Upper lobe of left lung (tissue), 4 donors: ENCODE data around the gene TNRC6C.

ENCODE experiments used
- CTCF ChIP-seq, 6 experiments: fragments of 450-650 bp in 4 of 6; fragments of 200-600 bp in 2 of 6; sonication (generic) in 2 of 6; IDR thresholded peaks; one replicate each; pipeline ENCODE4 v1.5.1; 2016 to 2019; ENCODE audit warnings: antibody characterized with exemption in 6 of 6
- POLR2AphosphoS5 ChIP-seq, 2 donors: sonication (generic); formaldehyde crosslinking; IDR thresholded peaks; one replicate each; pipeline ENCODE4 v1.5.1; 2017; ENCODE audit warnings: antibody characterized with exemption in 2 of 2

DNA sequence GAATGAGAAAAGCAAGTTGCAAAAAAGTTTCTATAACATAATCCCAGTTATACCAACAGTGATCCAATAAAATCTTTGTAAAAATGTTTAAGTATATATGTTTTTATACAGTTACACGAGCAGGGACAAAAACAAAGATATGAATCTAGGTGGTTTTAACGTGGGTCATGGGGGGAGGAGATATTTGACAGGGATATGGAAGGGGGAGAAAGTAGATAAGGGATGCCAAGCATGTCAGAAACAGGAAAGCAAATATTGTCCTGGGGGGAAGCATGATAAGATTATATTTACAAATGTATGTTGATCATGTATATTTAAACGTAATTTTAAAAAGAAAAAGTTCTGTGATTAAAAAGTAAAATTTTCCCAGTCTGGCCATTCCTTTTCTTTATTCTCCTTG is 43.1 kb downstream of the TNRC6C start:
- TF ChIP-seq CTCF (IDR thresholded peaks at IDR 0.05): no peak
- TF ChIP-seq POLR2AphosphoS5 (IDR thresholded peaks at IDR 0.05): no peak
